Measurements from ENCODE around the gene SP8. TPM values are rescaled to one million over a fixed set of nuclear protein-coding genes. Genes with fewer than 3 reads are reported as not detected.

Gene SP8
- total and polyA plus RNA-seq, 9 of the 15 experiments (the other 6 are each of a cell fraction or from before 2014, with no cell fraction given): 0.04 to 1.2 (median 0.19) TPM

- Histone ChIP-seq H4K20me1 (replicated peaks; ENCODE audit: control insufficient read depth, insufficient read depth, low read length) (peaks cover 4% of the 10 kb centered on the region; the same call in 1 of the 2 replicates), H3K36me3 (ENCODE audit: control insufficient read depth, insufficient read depth, low read length) (no peaks in the 10 kb centered on the region), H3K27ac (ENCODE audit: extremely low read depth, low read depth, low read length) (no peak overlapping the region), H3K79me2 (ENCODE audit: control insufficient read depth, insufficient read depth, low read length) (no peaks in the 10 kb centered on the region), H3K27me3 (ENCODE audit: control insufficient read depth in 2 of 2, insufficient read depth in 2 of 2, low read length in 2 of 2) (peaks cover 16 to 33% of the 10 kb centered on the region in 2 experiments), H3K4me2 (ENCODE audit: insufficient read depth, low read length) (no peak overlapping the region), H3K9me1 (ENCODE audit: control insufficient read depth, insufficient read depth, low read length) (no peaks in the 10 kb centered on the region), H3K4me3 (no peak overlapping the region), H2AFZ (ENCODE audit: low read depth, low read length) (no peak overlapping the region), H3K9ac (ENCODE audit: insufficient read depth in 1 of 2, low read depth in 2 of 2, low read length in 2 of 2) (no peak overlapping the region), H3K9me3 (replicated peaks; ENCODE audit: control insufficient read depth, insufficient read depth, low read depth, low read length) (no peaks in the 10 kb centered on the region), H3K4me1 (replicated peaks in 1 of 2; ENCODE audit: control insufficient read depth in 2 of 2, insufficient read depth in 2 of 2, low read length in 2 of 2) (peaks cover 8 to 19% of the 10 kb centered on the region in 2 experiments; a peak in 3 of 5 replicates)
- intact Hi-C loops (cut with micrococcal nuclease): no loop called here
- DNase-seq (ENCODE audit: extremely low read depth in 1 of 4, low spot score in 3 of 4) (no peak), ATAC-seq (no peak), FAIRE-seq (no peak)
- POLR2A ChIA-PET: no interaction called here
- TF ChIP-seq E2F4 (CRISPR knock-in tag; IDR thresholded peaks at IDR 0.05; ENCODE audit: low read depth): no peak
- no peak for TF ChIP-seq GATAD2A (IDR thresholded peaks at IDR 0.05)
- peak; percentile 3 for TF ChIP-seq CBX8 (IDR thresholded peaks at IDR 0.05; ENCODE audit: borderline replicate concordance, extremely low read depth, low read depth, low read length, poor library complexity, severe bottlenecking)
- 4% methylated on average over 5 of the region's 5 CpGs for WGBS (ENCODE audit: insufficient coverage, low coverage, missing lambda C conversion rate)
- no TSS peak for BruUV-seq (replicated peaks)
- in situ Hi-C loops (cut with MboI): no loop called here
- CTCF ChIA-PET (ENCODE audit: low intra/inter-chr PET ratio): no interaction called here
Observed at GRCh38 chr7:20795881-20796280, 9.2 kb upstream of the SP8 start.

GRCh38 chr7:20795361-20795760 lies 8.7 kb upstream of the SP8 start:
- peaks cover 16 to 36% of the 10 kb centered on the region in 2 experiments for H3K27me3 ChIP-seq (ENCODE audit: control insufficient read depth in 2 of 2, insufficient read depth in 2 of 2, low read length in 2 of 2)
- intact Hi-C loops (cut with micrococcal nuclease) (no loop called here), in situ Hi-C loops (cut with MboI) (no loop called here)
- ChIA-PET CTCF (ENCODE audit: low intra/inter-chr PET ratio) (no interaction called here), POLR2A (no interaction called here)
- no peak for TF ChIP-seq KAT7 (CRISPR knock-in tag; IDR thresholded peaks at IDR 0.05; ENCODE audit: borderline replicate concordance)
- TF ChIP-seq HMG20A (CRISPR knock-in tag; conservative IDR thresholded peaks at IDR 0.05): no peak
- TF ChIP-seq CBX3 (IDR thresholded peaks at IDR 0.05; ENCODE audit: borderline replicate concordance in 1 of 2, low read length in 2 of 2): no peak
- no peak overlapping the region for H3K27ac ChIP-seq (ENCODE audit: extremely low read depth, low read depth, low read length)
- H3K9me1 ChIP-seq (ENCODE audit: control insufficient read depth, insufficient read depth, low read length): no peaks in the 10 kb centered on the region
- H3K36me3 ChIP-seq (ENCODE audit: control insufficient read depth, insufficient read depth, low read length): no peaks in the 10 kb centered on the region
- H4K20me1 ChIP-seq (replicated peaks; ENCODE audit: control insufficient read depth, insufficient read depth, low read length): peaks cover 4% of the 10 kb centered on the region; the same call in 1 of the 2 replicates
- WGBS (ENCODE audit: insufficient coverage, low coverage, missing lambda C conversion rate): 8% methylated on average over 10 of the region's 10 CpGs
- FAIRE-seq (no peak), ATAC-seq (no peak), DNase-seq (ENCODE audit: extremely low read depth in 1 of 4, low spot score in 3 of 4) (no peak)
- no peak overlapping the region for H3K4me3 ChIP-seq
- H2AFZ ChIP-seq (ENCODE audit: low read depth, low read length): no peak overlapping the region
- H3K4me2 ChIP-seq (ENCODE audit: insufficient read depth, low read length): no peak overlapping the region
- no peak overlapping the region for H3K9ac ChIP-seq (ENCODE audit: insufficient read depth in 1 of 2, low read depth in 2 of 2, low read length in 2 of 2)
- no TSS peak for BruUV-seq (replicated peaks)
- H3K4me1 ChIP-seq (replicated peaks in 1 of 2; ENCODE audit: control insufficient read depth in 2 of 2, insufficient read depth in 2 of 2, low read length in 2 of 2): peaks cover 8 to 21% of the 10 kb centered on the region in 2 experiments; a peak in 3 of 5 replicates
- no peaks in the 10 kb centered on the region for H3K9me3 ChIP-seq (replicated peaks; ENCODE audit: control insufficient read depth, insufficient read depth, low read depth, low read length)
- H3K79me2 ChIP-seq (ENCODE audit: control insufficient read depth, insufficient read depth, low read length): no peaks in the 10 kb centered on the region
